GM12891 (cell line): ENCODE results near the gene SLC12A3.

ENCODE experiments used
- PAX5 ChIP-seq: IDR thresholded peaks from 2 replicates; pipeline ENCODE4 v1.6.1; 2011; ENCODE audit warnings: low read length, moderate library complexity, mild to moderate bottlenecking; ENCODE audit not compliant: insufficient read depth, severe bottlenecking
- POLR2A ChIP-seq: IDR thresholded peaks from 2 replicates; pipeline ENCODE4 v1.6.1; 2011; ENCODE audit warnings: low read depth, low read length, control low read depth
- POLR2AphosphoS5 ChIP-seq: IDR thresholded peaks from 2 replicates; pipeline ENCODE4 v1.6.1; 2011; ENCODE audit warnings: low read depth, low read length, control low read depth
- POU2F2 ChIP-seq: IDR thresholded peaks from 2 replicates; pipeline ENCODE4 v1.6.1; 2011; ENCODE audit warnings: low read depth, mild to moderate bottlenecking, control low read depth, low read length, moderate library complexity
- SPI1 ChIP-seq: IDR thresholded peaks from 2 replicates; pipeline ENCODE4 v1.6.1; 2011; ENCODE audit warnings: low read depth, low read length, control low read depth
- TAF1 ChIP-seq: IDR thresholded peaks from 2 replicates; pipeline ENCODE4 v1.6.1; 2011; ENCODE audit warnings: low read depth, low read length, control low read depth

DNA sequence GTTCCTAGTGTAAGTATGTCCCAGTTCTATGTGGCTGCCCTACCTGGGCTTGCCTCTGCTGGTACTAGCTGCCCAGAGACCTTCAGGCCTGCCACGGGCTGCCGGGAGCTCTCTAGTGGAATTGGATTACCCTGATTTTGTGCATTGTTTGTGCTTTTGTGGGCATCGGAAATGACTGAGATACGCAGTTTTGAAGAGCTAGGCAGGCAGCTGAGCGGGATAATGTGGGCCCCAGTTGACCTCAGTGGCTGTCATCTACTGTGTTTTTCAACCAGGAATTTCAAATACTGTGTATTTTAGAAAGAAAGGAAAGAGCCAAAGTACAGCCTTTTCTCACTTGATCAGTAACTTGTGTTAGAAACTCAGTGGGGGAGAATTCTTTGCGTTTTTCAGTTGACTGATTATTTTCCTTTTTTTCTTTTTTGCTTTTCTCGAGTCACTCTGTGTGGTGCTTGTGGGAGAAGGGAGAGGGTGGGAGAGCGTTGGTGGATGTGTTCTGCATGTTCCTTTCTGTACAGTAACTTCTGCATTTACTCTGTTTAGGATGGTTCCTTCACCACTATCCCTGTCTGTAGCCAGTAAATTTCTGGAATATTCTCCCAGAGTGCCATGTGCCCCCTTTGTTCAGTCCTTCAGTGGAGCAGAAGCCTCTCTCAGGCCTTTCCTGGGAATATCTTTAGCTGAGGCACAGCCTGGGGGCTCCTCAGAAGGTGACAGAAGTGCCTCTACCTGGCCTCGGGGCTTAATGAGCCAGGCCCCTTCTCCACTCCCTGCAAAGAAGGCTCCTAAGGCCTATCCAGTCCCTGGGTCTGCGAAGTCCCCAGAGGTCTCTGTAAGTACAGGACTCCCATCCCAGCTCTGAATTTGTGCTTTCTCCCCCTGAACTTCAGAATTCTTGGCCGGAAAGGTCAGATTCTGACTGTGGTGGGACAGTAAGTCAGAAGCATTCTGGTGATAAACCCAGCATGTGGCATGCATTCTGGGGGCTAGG lies 15.0 kb upstream of the SLC12A3 start:
- no peak for TF ChIP-seq POLR2A
- no peak for TF ChIP-seq POLR2AphosphoS5
- no peak for TF ChIP-seq TAF1
- TF ChIP-seq SPI1, result no peak
- no peak for TF ChIP-seq POU2F2
- TF ChIP-seq PAX5, result no peak
